Measurements from ENCODE around the gene FNDC1.

DNA sequence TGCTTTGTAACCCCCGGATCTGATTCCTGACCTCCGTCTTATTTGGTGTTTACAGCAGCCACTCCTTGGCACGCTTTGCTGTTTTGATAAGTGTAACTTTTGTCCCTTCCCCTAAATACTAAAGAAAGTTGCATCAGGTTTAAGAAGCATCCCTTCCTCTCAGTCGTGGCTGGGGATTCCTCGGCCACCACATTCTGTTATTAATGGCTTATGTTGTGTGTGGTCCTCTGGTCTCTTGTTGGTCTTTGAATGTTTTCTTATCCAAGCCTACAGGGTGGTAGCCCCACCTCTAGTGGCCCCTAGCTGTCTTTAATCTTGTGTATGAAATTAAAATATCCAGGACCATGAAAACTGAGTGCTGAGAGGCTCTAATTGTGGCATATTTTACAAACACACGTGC is 37.5 kb upstream of the FNDC1 start:
- TF ChIP-seq POLR2A (IDR thresholded peaks at IDR 0.05; ENCODE audit: low read length) (no peak), GATA1 (IDR thresholded peaks at IDR 0.05; ENCODE audit: low read depth, low read length) (no peak)

All from erythroblast (primary cell).